ENCODE results near the gene RBFOX2.

DNA sequence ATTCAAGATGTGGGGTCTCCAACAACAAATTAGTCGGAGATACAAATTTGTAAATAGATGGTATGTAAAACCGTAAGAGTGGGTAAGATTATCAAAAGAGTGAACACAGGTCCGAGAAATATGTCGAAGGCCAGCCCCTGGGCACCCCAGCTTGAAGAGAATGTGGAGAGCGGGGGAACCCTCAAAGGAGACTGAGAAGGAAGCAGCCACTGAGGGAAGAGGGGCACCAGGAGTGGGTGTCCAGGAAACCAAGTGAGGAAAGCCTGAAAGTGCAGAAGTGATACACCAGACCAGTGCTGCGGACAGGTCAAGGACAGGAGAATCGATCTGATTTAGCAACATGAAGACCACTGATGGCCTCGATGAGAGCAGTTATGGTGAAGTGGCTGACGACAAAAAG, 296.5 kb downstream of the RBFOX2 start:
- TF ChIP-seq POLR2A (IDR thresholded peaks at IDR 0.05) (no peak), EP300 (IDR thresholded peaks at IDR 0.05) (no peak)

Measured in tibial nerve (tissue), 3 donors.